ENCODE results near the gene INSL4. TPM values are rescaled to one million over a fixed set of nuclear protein-coding genes. Genes with fewer than 3 reads are reported as not detected.
A peak's percentile ranks its signal among the peaks of the same experiment; 100 is the strongest.

Gene INSL4
- not detected for total RNA-seq

DNA sequence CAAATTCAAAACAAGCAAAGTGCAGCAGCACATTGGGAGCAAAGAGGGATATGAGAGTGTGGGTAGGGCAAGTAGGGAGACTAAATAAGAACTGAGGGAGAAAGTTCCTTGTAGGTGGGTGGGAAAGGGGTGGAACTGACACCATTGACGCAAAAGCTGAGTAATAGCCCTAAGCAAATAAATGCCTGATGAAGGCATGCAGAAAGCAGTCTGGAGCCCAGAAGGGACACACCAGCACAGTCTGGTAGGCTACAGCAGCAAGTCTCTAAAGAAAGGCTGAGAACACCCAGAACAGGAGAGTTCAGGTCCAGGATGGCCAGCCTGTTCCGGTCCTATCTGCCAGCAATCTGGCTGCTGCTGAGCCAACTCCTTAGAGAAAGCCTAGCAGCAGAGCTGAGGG, at the start of gene INSL4:
Gene INSL4, plus strand, starts transcription at position 208 of the 400 bp plus-strand sequence. Its CDS starts 105 bp downstream, at position 313.
- Histone ChIP-seq H3K27me3 (no peaks in the 10 kb centered on the region), H3K9me3 (no peaks in the 10 kb centered on the region), H3K27ac (no peak within 1 kb of the TSS), H3K4me3 (no peak within 1 kb of the TSS), H3K4me1 (no peaks in the 10 kb centered on the region), H3K36me3 (no peaks in the 10 kb centered on the region)
- TF ChIP-seq, protein P1, sequence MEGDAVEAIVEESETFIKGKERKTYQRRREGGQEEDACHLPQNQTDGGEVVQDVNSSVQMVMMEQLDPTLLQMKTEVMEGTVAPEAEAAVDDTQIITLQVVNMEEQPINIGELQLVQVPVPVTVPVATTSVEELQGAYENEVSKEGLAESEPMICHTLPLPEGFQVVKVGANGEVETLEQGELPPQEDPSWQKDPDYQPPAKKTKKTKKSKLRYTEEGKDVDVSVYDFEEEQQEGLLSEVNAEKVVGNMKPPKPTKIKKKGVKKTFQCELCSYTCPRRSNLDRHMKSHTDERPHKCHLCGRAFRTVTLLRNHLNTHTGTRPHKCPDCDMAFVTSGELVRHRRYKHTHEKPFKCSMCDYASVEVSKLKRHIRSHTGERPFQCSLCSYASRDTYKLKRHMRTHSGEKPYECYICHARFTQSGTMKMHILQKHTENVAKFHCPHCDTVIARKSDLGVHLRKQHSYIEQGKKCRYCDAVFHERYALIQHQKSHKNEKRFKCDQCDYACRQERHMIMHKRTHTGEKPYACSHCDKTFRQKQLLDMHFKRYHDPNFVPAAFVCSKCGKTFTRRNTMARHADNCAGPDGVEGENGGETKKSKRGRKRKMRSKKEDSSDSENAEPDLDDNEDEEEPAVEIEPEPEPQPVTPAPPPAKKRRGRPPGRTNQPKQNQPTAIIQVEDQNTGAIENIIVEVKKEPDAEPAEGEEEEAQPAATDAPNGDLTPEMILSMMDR (IDR thresholded peaks at IDR 0.05), result no peak
- TF ChIP-seq POLR2AphosphoS5 (IDR thresholded peaks at IDR 0.05), result no peak
- intact Hi-C loops (cut with DNase I; ENCODE audit: low total_unique reads), result no loop called here
- no peak for DNase-seq (ENCODE audit: low spot score in 2 of 2)

DNA sequence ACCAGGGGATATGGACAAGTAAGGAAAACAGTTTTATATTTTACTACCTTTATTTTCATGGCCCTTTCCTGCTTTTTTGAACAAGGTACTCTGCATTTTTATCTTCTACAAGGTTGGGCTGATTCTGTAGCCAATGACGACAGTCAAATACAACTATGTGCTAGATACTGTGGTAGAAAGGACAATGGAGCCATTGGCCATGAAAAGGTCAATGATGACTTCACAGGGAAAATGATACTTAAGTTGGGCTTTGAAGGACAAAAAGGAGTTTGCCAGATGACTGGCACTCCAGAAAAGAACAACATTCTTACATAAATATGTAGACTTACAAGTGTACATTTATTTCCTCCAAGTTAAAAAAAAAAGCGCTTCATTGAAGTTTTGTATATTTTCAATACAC, 46.4 kb upstream of the INSL4 start:
- intact Hi-C loops (cut with DNase I; ENCODE audit: low total_unique reads), result no loop called here
- TF ChIP-seq POLR2A (IDR thresholded peaks at IDR 0.05) (no peak), POLR2AphosphoS5 (IDR thresholded peaks at IDR 0.05) (no peak)
- TF ChIP-seq, protein P1 (IDR thresholded peaks at IDR 0.05), result no peak
- Histone ChIP-seq H3K27me3 (no peaks in the 10 kb centered on the region), H3K27ac (no peak overlapping the region), H3K36me3 (no peaks in the 10 kb centered on the region), H3K9me3 (peaks cover under 1 to 5% of the 10 kb centered on the region in 2 donors), H3K4me3 (no peak overlapping the region), H3K4me1 (no peaks in the 10 kb centered on the region)
- no peak for DNase-seq (ENCODE audit: low spot score in 2 of 2)

DNA sequence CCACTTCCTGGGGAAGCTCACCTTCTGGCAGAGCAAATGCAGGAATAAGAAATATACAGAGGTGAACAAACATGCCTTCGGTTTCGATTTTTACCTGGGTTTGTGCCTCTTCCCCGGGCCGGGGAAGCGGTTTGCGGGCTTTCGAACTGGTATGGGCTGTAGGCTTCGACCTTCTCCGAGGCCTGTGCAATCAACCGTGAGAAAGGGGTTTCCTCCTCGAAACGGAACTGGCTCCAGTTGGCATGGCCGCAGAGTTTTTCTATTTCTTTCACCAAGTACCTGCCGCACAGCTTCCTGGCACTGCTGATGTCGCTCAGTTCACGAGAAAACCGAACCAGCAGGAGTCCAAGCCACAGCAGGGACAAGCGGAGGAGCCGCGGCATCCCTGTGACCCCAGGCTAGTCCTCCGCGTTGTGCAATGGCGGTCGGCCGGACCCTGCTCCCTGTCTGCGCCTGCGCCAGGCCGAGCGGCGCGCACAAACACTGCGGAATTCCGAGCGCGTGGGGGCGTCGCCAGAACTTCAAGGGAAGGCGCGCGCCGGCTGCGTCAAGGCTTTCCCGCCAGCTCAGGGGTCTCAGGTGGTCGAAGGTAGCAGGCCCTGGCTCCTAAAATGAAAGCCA, 45.9 kb upstream of the INSL4 start, which contains the start of gene INSL6:
Gene INSL6, minus strand, starts transcription at position 420 of the 621 bp plus-strand sequence. Its CDS starts 37 bp downstream, at position 383.
- no peaks in the 10 kb centered on the region for H3K36me3 ChIP-seq
- no peak for TF ChIP-seq POLR2AphosphoS5 (IDR thresholded peaks at IDR 0.05)
- no peak for TF ChIP-seq POLR2A (IDR thresholded peaks at IDR 0.05)
- TF ChIP-seq, protein P1 (IDR thresholded peaks at IDR 0.05), result no peak
- no peak for DNase-seq (ENCODE audit: low spot score in 2 of 2)
- no peaks in the 10 kb centered on the region for H3K27me3 ChIP-seq
- no peak within 1 kb of the TSS for H3K4me3 ChIP-seq
- H3K4me1 ChIP-seq, result no peaks in the 10 kb centered on the region
- intact Hi-C loops (cut with DNase I; ENCODE audit: low total_unique reads), result no loop called here
- H3K9me3 ChIP-seq, result peaks cover 0 to 3% of the 10 kb centered on the region in 2 donors
- no peak within 1 kb of the TSS for H3K27ac ChIP-seq

DNA sequence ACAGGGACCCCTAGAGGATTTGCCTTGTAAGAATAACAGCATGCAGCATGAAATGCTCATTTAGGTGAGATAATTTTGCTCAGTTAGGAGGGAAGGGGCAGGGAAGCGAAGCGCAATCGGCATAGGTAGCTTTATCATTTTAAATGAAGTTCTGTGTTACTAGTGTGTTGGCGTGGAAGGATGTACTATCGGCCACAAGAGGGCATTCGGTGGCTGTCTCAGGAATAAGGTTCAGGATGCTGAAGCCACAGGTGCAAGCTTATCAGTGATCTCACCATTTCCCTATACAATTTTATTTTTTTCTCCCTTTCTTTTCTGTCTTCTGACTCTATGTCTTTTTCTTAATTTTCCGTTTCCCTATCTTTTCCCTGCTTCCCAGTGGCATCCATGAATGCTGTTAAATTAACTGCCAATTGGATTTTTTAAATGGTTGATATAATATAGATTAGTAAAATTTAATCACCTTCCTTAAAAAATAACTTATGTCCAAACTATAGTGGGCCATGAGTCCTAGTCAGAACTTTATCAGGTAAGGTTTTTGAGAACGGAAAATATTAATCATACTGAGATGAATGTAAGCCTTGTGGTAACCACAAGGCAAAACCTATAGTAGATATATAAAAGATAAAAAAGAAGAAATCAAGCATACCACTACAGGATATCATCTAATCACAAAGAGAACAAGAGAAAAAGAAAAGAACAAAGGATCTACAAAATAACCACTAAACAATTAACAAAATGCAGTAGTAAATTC, 44.6 kb upstream of the INSL4 start:
- H3K4me1 ChIP-seq, result no peaks in the 10 kb centered on the region
- no peak overlapping the region for H3K4me3 ChIP-seq
- no peaks in the 10 kb centered on the region for H3K27me3 ChIP-seq
- intact Hi-C loops (cut with DNase I; ENCODE audit: low total_unique reads), result no loop called here
- no peaks in the 10 kb centered on the region for H3K36me3 ChIP-seq
- DNase-seq (ENCODE audit: low spot score in 2 of 2), result peak in 1 of 2 donors; percentile 32
- no peak for TF ChIP-seq POLR2A (IDR thresholded peaks at IDR 0.05)
- TF ChIP-seq POLR2AphosphoS5 (IDR thresholded peaks at IDR 0.05), result no peak
- TF ChIP-seq, protein P1 (IDR thresholded peaks at IDR 0.05), result peak in 2 of 3 donors; percentile 58 to 62
- no peaks in the 10 kb centered on the region for H3K9me3 ChIP-seq
- no peak overlapping the region for H3K27ac ChIP-seq

All from breast epithelium (tissue), 4 donors.